Endothelial cell of umbilical vein (primary cell): ENCODE measurements around the gene TRAPPC12.

Experiments used
- CTCF ChIP-seq, 2 donors: IDR thresholded peaks; 1 replicate in 1 of 2; 2 replicates in 1 of 2; pipeline ENCODE4 v1.5.1; 2011; ENCODE audit warnings: low read length in 2 of 2, mild to moderate bottlenecking in 2 of 2, moderate library complexity in 2 of 2, control low read depth in 1 of 2, inconsistent platforms in 1 of 2, low read depth in 1 of 2; ENCODE audit not compliant: insufficient read depth in 1 of 2; ENCODE audit errors: extremely low read depth in 1 of 2
- EZH2 ChIP-seq: IDR thresholded peaks from 2 replicates; pipeline ENCODE4 v1.6.1; 2012; ENCODE audit warnings: borderline replicate concordance, low read depth, mild to moderate bottlenecking, moderate library complexity, low read length, inconsistent platforms; ENCODE audit not compliant: severe bottlenecking
- FOS ChIP-seq: IDR thresholded peaks from 2 replicates; pipeline ENCODE4 v1.6.1; 2011; ENCODE audit warnings: mild to moderate bottlenecking, low read length, moderate library complexity, borderline replicate concordance; ENCODE audit not compliant: insufficient read depth
- JUN ChIP-seq: IDR thresholded peaks from 2 replicates; pipeline ENCODE4 v1.6.1; 2011; ENCODE audit warnings: borderline replicate concordance, low read depth; ENCODE audit not compliant: insufficient read length, insufficient read depth
- MAX ChIP-seq: IDR thresholded peaks from 2 replicates; pipeline ENCODE4 v1.6.1; 2011; ENCODE audit not compliant: insufficient read depth, insufficient read length
- POLR2A ChIP-seq: IDR thresholded peaks from 2 replicates; pipeline ENCODE4 v1.6.1; 2012; ENCODE audit warnings: low read depth, mild to moderate bottlenecking, control low read depth, low read length
- POLR2AphosphoS5 ChIP-seq: IDR thresholded peaks from 2 replicates; pipeline ENCODE4 v1.6.1; 2012; ENCODE audit warnings: low read depth, mild to moderate bottlenecking, control low read depth, low read length, moderate library complexity; ENCODE audit not compliant: insufficient read depth

GRCh38 chr2:3408781-3409180 lies 29.3 kb downstream of the TRAPPC12 start:
- TF ChIP-seq CTCF (IDR thresholded peaks at IDR 0.05; ENCODE audit: extremely low read depth in 1 of 2, insufficient read depth in 1 of 2, low read depth in 1 of 2, low read length in 2 of 2) (no peak), POLR2A (no peak), EZH2 (no peak), MAX (no peak), POLR2AphosphoS5 (no peak), FOS (no peak), JUN (no peak)
